HL-60/S4 treated with retinoic acid at 250 ng/mL for 4 days and 3 days (cell line): ENCODE measurements around the gene LBHD1.
"Not testable (repeated sequence)": the region's sequence is repeated elsewhere in the genome, so short reads cannot be mapped to it uniquely, and the experiment has no call there.

Experiments
- in situ Hi-C: fragments of 300-500 bp; cut with MboI; formaldehyde crosslinking; loops from 2 replicates; pipeline ENCODE4 v1.7.0; 2022; ENCODE audit warnings: low sequenced_read_pairs

LBHD1 gene

DNA sequence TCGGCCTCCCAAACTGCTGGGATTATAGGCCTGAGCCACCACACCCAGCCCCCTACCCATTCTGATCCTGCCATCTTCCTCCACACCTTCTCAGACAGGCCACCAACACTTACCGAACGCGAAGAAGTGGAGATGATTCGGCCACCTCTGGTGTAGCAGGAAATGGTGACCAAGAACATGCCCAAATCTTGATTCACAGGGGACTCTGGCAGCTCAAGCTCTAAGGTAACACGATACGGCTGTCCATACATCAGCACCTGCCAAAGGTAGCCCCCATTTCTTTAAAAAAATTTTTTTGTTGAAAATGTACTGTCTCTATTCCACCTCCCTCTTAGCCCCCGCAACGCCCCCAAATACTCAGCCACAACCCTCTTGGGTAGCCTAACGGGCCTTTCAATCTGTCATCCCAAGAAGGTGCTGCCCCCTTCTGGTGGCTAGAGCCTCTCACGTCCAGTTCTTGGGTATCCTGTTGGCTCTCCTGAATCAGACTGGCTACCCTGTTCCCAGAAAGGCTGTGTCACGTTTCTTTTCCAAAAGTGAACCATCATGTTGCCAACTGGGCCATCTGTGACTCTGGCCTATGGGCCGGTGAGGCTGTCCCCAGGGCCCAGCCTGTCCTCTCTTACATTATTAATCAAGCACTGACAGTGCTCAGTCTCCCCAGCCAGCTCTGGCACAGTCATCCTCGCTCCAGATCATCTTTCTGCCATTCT lies 22.5 kb upstream of the LBHD1 start:
- in situ Hi-C loops, result loop anchor here (10.0 kb wide), 1 partner anchor 280 kb away; the partner anchor contains the start of gene SCGB1A1

DNA sequence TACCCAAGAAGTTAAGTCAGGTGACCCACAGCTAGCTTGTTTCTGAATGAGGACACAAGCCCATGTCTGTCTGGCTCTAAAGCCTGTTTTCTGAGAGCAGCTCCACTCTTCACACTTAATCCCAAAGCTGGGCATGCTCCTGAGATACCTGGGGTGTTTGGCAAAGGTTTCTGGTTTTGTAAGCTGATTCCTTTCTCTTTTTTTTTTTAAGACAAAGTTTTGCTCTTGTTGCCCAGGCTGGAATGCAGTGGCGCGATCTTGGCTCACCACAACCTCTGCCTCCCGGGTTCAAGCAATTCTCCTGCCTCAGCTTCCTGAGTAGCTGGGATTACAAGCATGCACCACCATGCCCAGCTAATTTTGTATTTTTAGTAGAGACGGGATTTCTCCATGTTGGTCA lies 21.6 kb upstream of the LBHD1 start:
- in situ Hi-C loops, result loop anchor here (10.0 kb wide), 1 partner anchor 279 kb away; the partner anchor contains the start of gene SCGB1A1

DNA sequence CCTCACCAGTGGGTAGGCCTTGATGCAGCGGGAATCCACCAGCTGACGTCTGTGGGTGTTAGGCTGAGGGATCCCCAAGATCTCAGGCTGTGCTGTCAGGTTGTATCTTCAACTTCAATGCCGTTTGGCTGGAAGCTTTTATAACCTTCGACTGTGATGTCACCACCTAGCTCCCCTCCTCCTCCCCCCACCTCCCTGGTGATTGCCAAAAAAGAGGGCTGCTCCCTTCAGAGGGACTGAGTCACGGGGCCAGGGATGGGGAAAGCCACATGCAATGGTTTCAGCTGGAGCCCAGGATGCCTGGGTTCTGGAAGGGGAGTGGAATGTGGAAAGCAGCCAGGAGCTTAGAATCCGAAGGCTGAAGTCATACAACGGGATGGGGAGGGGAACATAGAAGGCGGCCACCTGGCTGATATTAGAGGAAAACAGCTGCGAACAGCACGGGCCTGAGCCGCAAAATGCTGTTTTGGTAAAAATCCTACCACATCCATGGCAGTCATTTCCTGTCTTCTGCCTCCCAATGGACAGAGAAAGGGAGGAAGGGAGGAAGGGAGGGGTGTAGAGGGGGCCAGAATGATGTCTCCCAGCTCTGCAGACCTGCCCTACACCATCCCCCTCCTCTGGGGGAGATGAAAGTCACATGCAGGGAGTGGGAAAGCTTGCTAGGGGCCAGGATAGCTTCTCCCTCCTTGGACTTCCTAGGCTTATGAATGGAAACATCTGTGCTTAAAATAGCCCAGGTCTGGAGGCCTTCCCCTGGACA lies 17.5 kb upstream of the LBHD1 start, which contains the start of gene LRRN4CL:
LRRN4CL (minus strand) TSS at position 110 of the 763 bp plus-strand sequence. CDS start 1,022 bp downstream, outside the sequence.
- in situ Hi-C loops, result loop anchor here (10.0 kb wide), 1 partner anchor 275 kb away; the partner anchor contains the start of gene SCGB1A1

DNA sequence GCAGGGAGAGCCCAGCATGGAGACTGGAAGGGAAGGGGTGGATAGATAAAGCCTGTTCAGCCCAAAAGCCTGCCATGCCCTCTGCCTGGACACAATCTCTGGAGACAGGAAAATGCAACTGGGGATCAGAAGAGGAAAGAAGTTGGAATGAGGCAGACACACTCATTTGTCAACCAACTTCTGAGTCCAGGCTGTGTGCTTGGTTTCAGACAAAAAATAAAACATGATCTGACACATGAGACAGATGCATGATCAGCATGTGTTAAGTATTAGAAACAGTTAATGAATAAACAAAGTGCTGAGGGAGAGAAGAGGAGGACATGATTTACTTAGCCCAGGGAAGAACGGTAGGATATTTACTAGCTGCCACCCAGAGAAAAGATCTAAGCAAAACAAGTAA lies 16.4 kb upstream of the LBHD1 start:
- in situ Hi-C loops, result no loop called here

DNA sequence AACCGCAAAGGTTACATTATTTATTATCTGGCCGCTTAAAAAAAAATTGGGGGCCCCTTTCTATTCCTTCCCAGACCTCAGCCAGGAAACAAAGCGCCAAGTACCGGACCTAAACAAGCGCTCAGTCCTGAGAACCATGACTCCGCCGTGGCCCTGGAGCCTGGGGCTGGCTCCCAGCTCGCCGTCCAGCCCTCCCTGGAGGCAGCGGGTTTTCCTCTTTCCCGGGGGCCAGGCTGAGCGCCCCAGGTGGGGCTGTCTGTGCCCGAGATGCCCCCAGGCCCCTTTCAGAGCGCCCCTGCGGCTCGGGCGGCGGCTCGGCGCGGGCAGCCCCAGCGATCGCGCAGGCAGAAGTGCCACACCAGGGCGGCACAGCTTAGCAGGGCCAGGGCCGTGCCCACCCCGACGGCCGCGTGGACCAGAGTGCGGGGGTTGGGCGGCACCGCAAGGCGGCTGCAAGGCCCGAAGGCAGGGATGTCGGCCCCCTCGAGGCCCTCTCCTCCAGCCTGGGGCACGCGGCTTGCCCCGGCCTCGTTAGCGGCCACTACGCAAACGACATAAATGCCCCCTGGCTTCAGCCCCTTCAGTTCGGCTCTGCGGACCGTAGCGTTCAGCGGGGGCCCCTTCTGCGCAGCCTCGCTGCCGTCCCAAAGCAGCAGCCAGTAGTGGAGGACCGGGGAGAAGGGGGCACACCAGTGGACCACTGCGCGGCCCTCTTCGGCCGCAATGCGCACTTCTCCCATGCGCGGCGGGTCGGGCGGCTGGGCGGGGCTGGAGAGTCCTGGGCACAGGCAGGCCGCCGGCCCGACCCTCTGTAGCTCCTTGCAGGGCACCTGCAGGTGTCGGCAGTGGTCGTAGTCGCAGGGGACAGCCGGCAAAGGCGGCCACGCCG lies 15.7 kb upstream of the LBHD1 start:
- in situ Hi-C loops, result no loop called here

DNA sequence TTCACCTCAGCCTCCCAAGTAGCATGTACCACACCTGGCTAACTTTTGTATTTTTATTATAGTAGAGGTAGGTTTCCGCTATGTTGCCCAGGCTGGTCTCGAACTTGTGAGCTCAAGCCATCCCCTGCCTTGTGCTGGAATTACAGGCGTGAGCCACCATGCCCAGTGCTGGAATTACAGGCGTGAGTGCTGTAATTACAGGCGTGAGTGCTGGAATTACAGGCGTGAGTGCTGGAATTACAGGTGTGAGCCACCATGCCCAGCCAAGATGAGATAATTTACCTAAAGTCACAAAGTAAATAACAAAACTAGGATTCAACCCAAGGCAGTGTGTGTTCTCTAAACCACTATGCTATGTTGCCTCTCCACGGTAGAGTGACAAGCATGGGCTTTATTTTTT lies 10.5 kb upstream of the LBHD1 start:
- in situ Hi-C loops, result no loop called here

DNA sequence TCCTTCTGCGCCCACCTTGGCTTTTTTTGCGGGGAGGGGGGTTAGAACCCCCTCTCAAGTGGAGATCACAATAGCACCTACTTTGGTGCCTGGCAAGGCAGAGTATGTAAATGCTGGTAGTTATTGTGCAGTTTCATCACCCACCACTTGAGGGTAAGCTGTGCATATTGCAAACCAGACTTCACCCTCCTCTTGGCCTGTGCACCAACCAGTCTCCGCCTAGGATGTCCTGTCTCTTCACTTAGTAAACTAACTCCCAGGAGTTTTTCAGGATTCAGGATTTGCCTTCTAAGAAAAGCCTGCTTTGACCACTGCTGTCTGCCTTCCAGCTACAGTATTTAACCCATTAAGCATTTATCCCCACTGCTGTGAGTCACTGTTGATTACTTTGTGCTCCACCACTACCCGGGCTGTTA lies 8.8 kb upstream of the LBHD1 start:
- in situ Hi-C loops, result no loop called here

DNA sequence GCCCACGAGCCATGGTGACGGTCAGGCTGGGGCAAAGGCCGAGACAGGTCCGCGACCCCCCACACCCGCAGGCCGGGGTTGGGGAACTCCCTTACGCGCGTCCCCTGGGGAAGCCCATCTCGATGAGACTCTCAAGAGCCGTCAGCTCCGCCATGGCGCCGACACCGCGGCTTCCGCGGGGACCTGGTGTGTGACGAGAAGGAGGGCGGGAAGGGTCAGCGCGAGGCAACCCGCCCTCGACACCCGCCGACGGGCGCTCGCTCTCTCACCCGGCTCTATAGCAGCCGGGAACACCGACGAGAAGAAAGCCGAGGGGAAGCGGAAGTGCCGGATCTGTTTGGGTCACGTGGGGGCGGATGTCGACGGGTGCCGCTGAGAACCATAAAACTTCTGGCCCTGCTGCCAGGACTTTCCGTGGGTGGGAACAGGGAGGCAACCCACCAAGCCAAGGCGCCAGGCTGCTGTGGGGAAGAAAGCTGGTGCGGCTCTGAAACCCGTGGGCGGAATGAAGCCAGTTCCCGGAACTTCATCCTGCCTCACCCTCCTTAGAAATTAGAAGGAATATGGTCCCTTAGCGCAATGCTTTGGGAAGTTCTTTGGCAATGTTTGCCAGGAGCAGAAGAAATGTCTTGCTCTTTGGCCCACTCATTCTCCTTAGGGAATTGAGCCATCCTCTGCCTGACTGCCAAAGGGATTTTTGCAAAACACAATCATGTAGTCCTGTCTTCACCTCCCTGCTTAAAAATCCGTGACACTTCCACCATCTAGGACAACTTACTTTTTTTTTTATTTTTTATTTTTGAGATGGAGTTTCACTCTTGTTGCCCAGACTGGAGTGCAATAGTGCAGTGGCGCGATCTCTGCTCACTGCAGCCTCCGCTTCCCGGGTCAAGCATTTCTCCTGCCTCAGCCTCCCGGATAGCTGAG lies 7.0 kb upstream of the LBHD1 start, which contains the start of gene UBXN1:
UBXN1 (minus strand) TSS at position 304 of the 927 bp plus-strand sequence; CDS start at position 154, 150 bp downstream.
- in situ Hi-C loops, result no loop called here

DNA sequence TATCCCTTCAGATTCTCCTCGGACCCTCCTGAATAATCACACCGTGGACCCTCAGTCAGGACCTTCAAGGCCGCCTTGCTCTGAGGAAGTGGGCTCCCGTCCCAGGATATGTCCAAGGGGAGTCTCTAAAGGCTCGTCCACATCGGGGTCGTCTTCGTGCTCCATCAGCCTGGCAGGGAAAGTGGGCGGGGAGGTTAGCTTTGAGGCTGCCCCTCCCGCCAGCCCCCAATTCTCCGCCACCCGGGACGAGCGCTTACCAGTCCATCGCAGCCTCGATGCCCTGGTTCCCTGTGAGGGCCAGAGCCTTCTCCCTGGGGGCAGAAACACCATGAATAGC lies 6.3 kb upstream of the LBHD1 start:
- in situ Hi-C loops, result no loop called here

DNA sequence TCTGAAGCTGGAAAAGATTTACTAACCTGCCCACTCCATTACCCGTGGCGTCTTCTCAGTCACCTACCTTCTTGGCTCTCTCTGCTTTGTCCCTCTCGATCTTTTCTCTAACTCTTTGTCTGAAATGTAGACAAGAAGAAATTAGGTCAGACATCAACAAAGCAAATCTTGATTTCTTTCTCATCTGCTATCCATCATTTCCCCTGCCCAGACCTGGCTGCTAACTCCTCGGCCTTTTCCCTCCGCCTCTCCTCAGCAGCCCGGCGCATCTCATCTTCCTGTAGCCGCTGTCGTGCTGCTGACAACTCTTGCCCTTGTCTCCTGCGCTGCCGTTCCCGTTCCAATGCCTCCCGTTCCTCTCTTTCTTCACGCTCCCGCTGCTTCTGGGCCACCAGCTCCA lies 5.6 kb upstream of the LBHD1 start:
- in situ Hi-C loops, result no loop called here

DNA sequence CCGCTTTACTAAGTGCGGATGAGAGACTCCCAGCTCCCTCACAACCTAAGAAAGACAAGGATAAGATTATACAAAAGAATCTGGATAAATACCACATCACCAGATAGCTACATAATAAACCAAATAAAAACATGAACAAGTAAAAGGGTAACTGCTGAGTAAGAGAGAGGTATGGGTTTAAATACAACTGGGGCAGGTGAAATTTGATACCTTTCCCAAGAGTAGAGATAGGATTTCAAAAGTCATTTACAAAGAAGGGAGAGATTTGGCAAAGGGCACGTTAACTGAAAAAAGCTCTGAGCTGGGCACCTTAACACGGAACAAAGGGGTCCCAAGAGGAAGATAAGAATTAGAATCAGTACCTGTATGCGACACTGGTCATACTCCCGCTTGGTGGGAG lies 5.1 kb upstream of the LBHD1 start:
- in situ Hi-C loops, result no loop called here

DNA sequence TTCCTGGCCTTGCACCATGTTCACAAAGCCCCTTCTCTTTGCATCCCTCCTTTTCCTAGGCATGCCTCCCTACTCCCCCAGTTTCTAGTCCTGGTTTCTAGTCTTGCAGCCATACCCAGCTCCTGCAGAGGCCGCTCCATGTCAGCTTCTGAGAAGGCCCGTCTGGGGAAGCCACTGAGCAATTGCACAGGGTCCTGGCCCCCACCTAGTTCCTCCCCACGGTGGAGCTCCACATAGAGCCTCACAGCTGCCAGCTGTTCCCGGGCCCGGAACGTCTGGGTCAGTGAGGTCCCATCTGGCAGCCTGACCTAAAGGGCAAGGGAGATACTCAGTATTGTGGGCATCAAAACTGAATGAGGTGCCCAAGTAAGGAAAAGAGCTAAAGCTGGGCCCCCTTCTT lies 4.6 kb upstream of the LBHD1 start:
- in situ Hi-C loops, result no loop called here

DNA sequence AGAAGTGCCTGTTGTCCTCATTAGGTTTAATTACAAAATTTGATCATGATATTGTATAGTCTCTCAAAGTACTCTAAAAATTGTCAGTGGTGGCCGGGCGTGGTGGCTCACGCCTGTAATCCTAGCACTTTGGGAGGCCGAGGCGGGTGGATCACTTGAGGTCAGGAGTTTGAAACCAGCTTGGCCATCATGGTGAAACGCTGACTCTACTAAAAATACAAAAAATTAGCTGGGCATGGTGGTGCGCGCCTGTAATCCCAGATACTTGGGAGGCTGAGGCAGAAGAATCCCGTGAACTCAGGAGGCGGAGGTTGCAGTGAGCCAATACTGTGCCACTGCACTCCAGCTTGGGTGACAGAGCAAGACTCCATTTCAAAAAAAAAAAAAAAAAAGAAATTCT lies 3.3 kb upstream of the LBHD1 start:
- in situ Hi-C loops, result not testable (repeated sequence)

DNA sequence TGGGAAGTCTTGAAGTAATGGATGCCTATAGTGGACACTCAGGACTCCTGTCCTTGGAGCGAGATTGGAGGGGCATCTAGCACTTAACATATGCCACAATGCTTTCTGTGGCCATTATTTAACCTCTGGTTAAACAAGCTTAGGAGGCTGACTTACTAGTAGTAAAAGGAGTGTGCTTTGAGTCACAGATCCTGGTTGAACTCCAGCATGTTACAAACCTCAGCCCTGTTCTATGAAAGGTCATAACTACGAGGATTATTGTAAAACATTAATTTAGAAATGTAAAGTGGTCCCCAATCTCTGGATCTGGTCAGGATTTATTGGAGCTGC lies 1.1 kb upstream of the LBHD1 start:
- in situ Hi-C loops, result no loop called here

DNA sequence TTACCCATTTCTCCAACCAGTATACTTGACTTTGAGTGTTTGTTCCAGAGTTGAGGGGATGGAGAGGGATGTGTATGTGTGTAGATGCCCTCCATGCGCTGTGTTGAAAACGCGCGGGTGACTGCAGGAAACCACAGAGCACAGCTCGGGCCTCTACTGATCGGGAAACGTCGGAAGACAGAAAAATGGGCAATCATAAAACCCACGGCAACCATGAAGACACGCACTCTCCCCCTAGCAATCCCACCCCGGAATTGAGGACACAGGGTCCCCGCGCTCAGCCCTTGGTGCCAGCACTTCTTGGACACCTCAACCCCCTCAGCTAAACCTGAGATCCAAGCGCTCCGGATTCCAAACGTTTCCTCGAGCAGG lies 845 bp downstream of the LBHD1 start:
- in situ Hi-C loops, result no loop called here

DNA sequence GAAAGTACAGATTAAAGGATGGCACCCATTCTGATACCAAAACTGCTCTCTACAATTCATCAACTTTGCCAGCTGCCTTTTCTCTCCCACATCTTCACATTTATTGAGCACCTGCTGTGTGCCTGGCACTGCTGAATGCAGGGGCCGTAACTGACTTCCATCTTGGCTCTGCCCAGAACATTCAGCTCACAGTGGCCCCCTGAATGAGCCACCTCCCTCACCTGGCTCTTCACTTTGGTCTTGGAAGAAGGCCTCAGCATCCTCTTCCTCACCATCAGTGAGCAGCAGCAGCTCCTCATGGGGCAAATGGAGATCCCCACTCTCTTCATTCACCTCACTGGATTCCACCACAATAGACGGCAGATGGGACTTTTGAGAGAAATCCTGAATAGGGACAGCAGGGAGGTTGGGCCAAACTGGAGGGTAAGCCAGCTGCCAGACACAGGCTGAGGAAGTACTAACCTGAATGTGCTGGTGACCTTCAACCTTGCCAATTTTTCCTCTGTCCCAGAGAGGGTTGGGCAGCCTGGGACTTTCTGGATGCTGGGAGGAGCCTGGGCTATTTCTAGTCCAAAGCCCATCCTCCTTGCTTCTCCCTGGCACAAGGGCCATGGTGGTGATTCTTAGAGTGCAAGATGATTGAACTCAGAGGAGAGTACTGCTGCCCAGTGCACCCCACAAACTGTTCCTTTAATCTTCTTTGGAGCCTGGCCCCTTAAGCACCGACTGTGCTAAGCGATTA lies 2.5 kb downstream of the LBHD1 start:
- in situ Hi-C loops, result no loop called here

DNA sequence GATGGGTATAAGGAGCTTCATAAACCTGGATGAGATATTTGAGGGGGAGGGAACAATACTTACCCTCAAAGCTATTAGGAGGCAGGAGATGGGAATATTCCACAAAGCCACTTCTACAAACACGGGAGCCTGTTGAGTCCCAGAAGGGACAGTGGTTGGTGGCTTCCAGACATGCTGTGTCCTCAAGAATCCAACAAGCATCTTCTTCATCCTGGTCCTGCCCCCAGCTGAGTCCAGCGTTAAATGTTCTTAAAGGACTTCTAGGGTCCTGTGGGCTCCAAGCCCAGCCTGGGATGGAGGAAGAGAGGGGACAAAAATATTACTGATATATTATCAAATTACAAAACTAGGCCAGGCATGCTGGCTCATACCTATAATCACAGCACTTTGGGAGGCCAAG lies 4.6 kb downstream of the LBHD1 start:
- in situ Hi-C loops, result no loop called here

DNA sequence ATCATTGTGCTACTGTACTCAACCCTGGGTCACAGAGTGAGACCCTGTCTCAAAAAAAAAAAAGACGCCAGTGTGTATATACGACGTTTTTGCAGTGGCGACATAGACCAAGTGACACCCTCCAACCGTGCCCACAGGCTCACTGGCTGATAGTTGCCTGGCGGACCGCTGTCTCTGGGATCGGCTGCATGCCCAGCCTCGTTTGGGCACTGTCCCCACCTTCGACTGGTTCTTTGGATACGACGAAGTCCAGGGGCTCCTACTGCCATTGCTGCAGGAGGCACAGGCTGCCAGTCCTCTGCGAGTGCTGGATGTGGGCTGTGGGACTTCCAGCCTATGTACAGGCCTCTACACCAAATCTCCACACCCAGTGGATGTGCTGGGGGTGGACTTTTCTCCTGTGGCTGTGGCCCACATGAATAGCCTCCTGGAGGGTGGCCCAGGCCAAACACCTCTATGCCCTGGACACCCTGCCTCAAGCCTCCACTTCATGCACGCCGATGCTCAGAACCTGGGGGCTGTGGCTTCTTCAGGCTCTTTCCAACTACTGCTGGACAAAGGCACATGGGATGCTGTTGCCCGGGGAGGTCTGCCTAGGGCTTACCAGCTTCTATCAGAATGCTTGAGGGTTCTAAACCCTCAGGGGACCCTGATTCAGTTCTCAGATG lies 5.7 kb downstream of the LBHD1 start:
- in situ Hi-C loops, result no loop called here
